ENCODE data around the gene NAB2. TPM values are rescaled to one million over a fixed set of nuclear protein-coding genes. Genes with fewer than 3 reads are reported as not detected.
A peak's percentile ranks its signal among the peaks of the same experiment; 100 is the strongest.

NAB2 gene
- total and polyA plus RNA-seq, 2 donors (not counting 3 experiments of a cell fraction or from before 2014, with no cell fraction given), result 14.6 to 15.9 TPM

DNA sequence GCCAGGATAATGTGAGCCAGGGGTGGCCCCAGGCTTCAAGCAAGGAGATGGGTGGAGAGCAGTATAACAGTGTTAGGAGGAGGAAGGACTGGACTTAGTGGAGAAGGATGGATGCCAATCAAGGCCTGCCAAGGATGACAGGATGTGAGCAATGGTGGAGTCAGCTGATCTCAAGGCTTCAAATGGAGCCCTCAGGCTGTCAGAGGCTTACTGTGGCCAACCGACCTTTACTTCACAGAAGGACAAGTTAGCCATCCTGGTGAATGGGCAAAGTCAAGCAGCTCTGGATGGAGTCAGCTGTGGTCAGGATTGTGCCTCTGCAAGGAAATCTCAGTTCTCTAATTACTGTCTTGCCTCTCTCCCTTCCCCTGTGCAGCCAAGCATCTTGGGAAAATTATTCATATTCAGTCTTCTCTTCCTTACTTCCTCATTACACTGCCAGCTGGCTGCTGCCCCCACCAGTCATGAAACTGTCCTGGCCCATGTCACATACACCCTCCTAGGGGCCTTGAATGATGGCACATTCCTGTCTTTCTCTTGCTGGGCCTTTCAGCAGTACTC lies 29.9 kb downstream of the NAB2 start:
- no TSS peak for BruUV-seq (replicated peaks)
- no peak overlapping the region for H3K4me2 ChIP-seq (ENCODE audit: insufficient read depth, low read length)
- no peaks in the 10 kb centered on the region for H3K36me3 ChIP-seq (ENCODE audit: control insufficient read depth in 2 of 2, extremely low read depth in 1 of 2, insufficient read depth in 2 of 2, low read length in 2 of 2)
- POLR2A ChIA-PET, result no interaction called here
- intact Hi-C loops (cut with micrococcal nuclease), result no loop called here
- H3K9me3 ChIP-seq (replicated peaks; ENCODE audit: control insufficient read depth, insufficient read depth, low read length), result no peaks in the 10 kb centered on the region
- no peak for TF ChIP-seq POLR2AphosphoS5 (IDR thresholded peaks at IDR 0.05; ENCODE audit: insufficient read depth, low read depth, low read length)
- TF ChIP-seq FOS (IDR thresholded peaks at IDR 0.05; ENCODE audit: borderline replicate concordance, insufficient read depth, low read length), result peak; percentile 18
- no peak overlapping the region for H2AFZ ChIP-seq (ENCODE audit: low read depth, low read length)
- H3K4me1 ChIP-seq (ENCODE audit: control insufficient read depth, extremely low read depth, insufficient read depth, low read length), result no peaks in the 10 kb centered on the region
- H3K27ac ChIP-seq (ENCODE audit: insufficient read depth, low read depth, low read length), result no peak overlapping the region
- CTCF ChIA-PET, result interaction anchor here (1.0 to 18.0 kb wide), 3 partner anchors 49 to 64 kb away, joined by 4 to 429 read pairs (median 5); no protein-coding TSS in a partner anchor
- no peaks in the 10 kb centered on the region for H3K9me1 ChIP-seq (replicated peaks; ENCODE audit: control insufficient read depth, extremely low read depth, insufficient read depth, low read length)
- no peak overlapping the region for H3K4me3 ChIP-seq (replicated peaks in 1 of 3; ENCODE audit: insufficient read depth in 1 of 3, low read depth in 1 of 3, low read length in 3 of 3)
- H3K9ac ChIP-seq (replicated peaks; ENCODE audit: extremely low read depth, insufficient read depth, low read length), result no peak overlapping the region
- FAIRE-seq (peak; percentile 12), DNase-seq (ENCODE audit: low read depth, low spot score) (no peak)
- H4K20me1 ChIP-seq (replicated peaks; ENCODE audit: control insufficient read depth, extremely low read depth, insufficient read depth, low read length), result no peaks in the 10 kb centered on the region
- H3K79me2 ChIP-seq (ENCODE audit: control insufficient read depth, insufficient read depth, low read length), result no peaks in the 10 kb centered on the region
- peaks cover 6% of the 10 kb centered on the region in 2 experiments for H3K27me3 ChIP-seq (ENCODE audit: control insufficient read depth in 2 of 2, insufficient read depth in 2 of 2, low read length in 2 of 2)
- dilution Hi-C loops (cut with MboI; ENCODE audit: extremely low pct_ligation_motif_present, low sequenced_read_pairs), result no loop called here

DNA sequence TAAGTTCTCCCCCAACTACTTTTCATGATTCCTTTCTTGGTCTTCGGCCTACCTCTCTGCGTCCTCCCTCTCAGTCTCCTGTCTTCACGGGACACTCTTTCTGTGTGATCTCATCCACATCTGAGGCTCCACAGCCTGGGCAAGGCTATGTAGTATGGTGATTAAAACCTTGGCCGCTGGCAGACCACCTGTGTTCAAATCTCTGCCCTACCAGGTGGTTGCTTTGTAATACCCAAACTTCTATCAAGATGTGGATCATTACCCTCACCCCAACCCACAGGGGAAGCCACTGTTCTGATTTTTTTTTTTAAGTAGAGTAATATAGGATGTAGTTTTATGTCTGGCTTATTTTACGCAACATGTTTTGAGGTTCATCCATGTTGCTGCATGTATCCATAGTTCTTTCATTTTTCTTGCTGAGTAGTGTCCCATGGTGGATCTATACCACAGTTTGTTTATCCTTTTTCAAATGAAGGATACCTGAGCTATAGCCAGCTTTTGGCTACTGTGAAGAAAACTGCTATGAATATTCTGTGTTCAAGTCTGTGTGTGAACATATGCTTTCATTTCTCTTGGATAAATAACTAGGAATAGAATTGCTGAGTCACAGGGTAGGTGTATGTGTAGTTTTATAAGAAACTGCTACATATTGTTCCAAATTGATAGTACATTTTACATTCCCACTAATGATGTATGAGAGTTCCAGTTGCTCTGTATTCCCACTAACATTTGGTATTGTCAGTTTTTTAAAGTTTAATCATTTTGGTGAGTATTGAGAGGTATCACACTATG lies 30.6 kb downstream of the NAB2 start:
- ChIA-PET CTCF (interaction anchor here (1.0 to 18.0 kb wide), 5 partner anchors 8 to 64 kb away, joined by 4 to 429 read pairs (median 5); partner anchors contain the start of gene STAT6), POLR2A (no interaction called here)
- DNase-seq (ENCODE audit: low read depth, low spot score), result no peak
- no peak for FAIRE-seq
- no peak overlapping the region for H2AFZ ChIP-seq (ENCODE audit: low read depth, low read length)
- TF ChIP-seq MAX (IDR thresholded peaks at IDR 0.05; ENCODE audit: insufficient read depth, insufficient read length), result no peak
- no peak for TF ChIP-seq JUN (IDR thresholded peaks at IDR 0.05; ENCODE audit: borderline replicate concordance, insufficient read depth, insufficient read length, low read depth)
- TF ChIP-seq MYC (IDR thresholded peaks at IDR 0.05; ENCODE audit: low read depth, low read length), result no peak
- TF ChIP-seq EZH2 (IDR thresholded peaks at IDR 0.05; ENCODE audit: borderline replicate concordance, low read depth, low read length, severe bottlenecking), result no peak
- no peak for TF ChIP-seq POLR2AphosphoS5 (IDR thresholded peaks at IDR 0.05; ENCODE audit: insufficient read depth, low read depth, low read length)
- TF ChIP-seq, protein P1, sequence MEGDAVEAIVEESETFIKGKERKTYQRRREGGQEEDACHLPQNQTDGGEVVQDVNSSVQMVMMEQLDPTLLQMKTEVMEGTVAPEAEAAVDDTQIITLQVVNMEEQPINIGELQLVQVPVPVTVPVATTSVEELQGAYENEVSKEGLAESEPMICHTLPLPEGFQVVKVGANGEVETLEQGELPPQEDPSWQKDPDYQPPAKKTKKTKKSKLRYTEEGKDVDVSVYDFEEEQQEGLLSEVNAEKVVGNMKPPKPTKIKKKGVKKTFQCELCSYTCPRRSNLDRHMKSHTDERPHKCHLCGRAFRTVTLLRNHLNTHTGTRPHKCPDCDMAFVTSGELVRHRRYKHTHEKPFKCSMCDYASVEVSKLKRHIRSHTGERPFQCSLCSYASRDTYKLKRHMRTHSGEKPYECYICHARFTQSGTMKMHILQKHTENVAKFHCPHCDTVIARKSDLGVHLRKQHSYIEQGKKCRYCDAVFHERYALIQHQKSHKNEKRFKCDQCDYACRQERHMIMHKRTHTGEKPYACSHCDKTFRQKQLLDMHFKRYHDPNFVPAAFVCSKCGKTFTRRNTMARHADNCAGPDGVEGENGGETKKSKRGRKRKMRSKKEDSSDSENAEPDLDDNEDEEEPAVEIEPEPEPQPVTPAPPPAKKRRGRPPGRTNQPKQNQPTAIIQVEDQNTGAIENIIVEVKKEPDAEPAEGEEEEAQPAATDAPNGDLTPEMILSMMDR (IDR thresholded peaks at IDR 0.05; ENCODE audit: extremely low read depth in 1 of 2, insufficient read depth in 1 of 2, low read depth in 1 of 2, low read length in 2 of 2), result no peak
- no peak for TF ChIP-seq FOS (IDR thresholded peaks at IDR 0.05; ENCODE audit: borderline replicate concordance, insufficient read depth, low read length)
- TF ChIP-seq POLR2A (IDR thresholded peaks at IDR 0.05; ENCODE audit: low read depth, low read length), result no peak
- TF ChIP-seq GATA2 (IDR thresholded peaks at IDR 0.05; ENCODE audit: insufficient read depth, insufficient read length, low read depth, low read length), result no peak
- no peaks in the 10 kb centered on the region for H3K36me3 ChIP-seq (ENCODE audit: control insufficient read depth in 2 of 2, extremely low read depth in 1 of 2, insufficient read depth in 2 of 2, low read length in 2 of 2)
- H3K27ac ChIP-seq (ENCODE audit: insufficient read depth, low read depth, low read length), result no peak overlapping the region
- H3K9me1 ChIP-seq (replicated peaks; ENCODE audit: control insufficient read depth, extremely low read depth, insufficient read depth, low read length), result no peaks in the 10 kb centered on the region
- H3K4me2 ChIP-seq (ENCODE audit: insufficient read depth, low read length), result no peak overlapping the region
- H3K27me3 ChIP-seq (ENCODE audit: control insufficient read depth in 2 of 2, insufficient read depth in 2 of 2, low read length in 2 of 2), result peaks cover 7% of the 10 kb centered on the region in 2 experiments
- intact Hi-C loops (cut with micrococcal nuclease) (no loop called here), dilution Hi-C loops (cut with MboI; ENCODE audit: extremely low pct_ligation_motif_present, low sequenced_read_pairs) (loop anchor here (5.0 kb wide), 1 partner anchor 53 kb away; no protein-coding TSS in a partner anchor)
- no peaks in the 10 kb centered on the region for H4K20me1 ChIP-seq (replicated peaks; ENCODE audit: control insufficient read depth, extremely low read depth, insufficient read depth, low read length)
- H3K9me3 ChIP-seq (replicated peaks; ENCODE audit: control insufficient read depth, insufficient read depth, low read length), result no peaks in the 10 kb centered on the region
- no peak overlapping the region for H3K9ac ChIP-seq (replicated peaks; ENCODE audit: extremely low read depth, insufficient read depth, low read length)
- no peaks in the 10 kb centered on the region for H3K4me1 ChIP-seq (ENCODE audit: control insufficient read depth, extremely low read depth, insufficient read depth, low read length)
- BruUV-seq (replicated peaks), result no TSS peak
- H3K79me2 ChIP-seq (ENCODE audit: control insufficient read depth, insufficient read depth, low read length), result no peaks in the 10 kb centered on the region
- H3K4me3 ChIP-seq (replicated peaks in 1 of 3; ENCODE audit: insufficient read depth in 1 of 3, low read depth in 1 of 3, low read length in 3 of 3), result no peak overlapping the region

All from endothelial cell of umbilical vein (primary cell).